HS-27A (cell line): ENCODE measurements around the gene OPRD1.
"Not testable (repeated sequence)": the region's sequence is repeated elsewhere in the genome, so short reads cannot be mapped to it uniquely, and the experiment has no call there.

Source experiments
- DNase-seq: peaks from one replicate; pipeline ENCODE4 v3.0.0-alpha.2; 2012; ENCODE audit warnings: low read depth, missing footprints

The OPRD1 gene

DNA sequence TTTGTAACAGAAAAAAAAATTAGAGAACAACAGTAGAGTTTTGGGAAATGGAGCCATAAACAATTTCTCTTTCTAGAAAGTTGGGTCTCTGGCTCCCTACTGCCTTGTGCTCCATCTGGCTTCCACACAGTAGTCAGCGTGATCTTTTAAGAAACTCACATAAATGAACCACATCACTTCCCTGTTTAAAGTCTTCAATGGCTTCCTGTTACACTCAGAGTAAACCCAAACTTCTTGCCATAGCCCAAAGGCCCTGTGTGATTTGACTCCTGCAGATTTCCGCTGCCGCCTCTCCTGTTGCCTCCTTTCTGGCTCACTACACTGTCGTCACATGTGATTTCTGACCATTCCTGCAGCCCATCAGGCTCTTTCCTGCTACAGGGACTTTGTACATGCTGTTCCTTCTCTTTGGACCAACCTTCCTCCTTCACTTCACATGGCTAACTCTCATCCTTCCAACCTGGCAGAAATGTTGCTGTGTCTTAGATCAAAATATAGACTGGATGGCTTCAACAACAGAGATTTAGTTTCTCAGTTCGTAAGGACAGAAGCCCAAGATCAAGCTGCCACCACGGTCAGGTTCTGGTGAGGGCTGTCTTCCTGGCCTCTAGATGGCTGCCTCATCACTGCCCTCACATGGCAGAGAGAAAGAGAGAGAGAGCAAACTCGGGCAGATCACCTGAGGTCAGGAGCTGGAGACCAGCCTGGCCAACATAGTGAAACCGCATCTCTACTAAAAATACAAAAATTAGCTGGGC lies 34.0 kb downstream of the OPRD1 start:
- DNase-seq: no peak

DNA sequence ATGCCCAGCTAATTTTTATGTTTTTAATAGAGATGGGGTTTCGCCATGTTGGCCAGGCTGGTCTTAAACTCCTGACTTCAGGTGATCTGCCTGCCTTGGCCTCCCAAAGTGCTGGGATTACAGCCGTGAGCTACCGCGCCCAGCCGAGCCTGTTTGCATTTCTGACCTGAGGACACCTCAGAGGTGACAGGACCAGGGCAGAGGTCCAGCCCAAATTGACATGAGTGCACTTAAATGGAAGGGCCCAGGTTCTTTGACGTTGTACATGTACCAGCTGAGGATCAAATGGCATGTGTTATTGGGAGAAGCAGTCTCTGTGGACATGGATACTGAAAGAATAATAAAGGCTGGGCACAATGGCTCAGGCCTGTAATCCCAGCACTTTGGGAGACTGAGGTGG lies 35.2 kb downstream of the OPRD1 start:
- DNase-seq: not testable (repeated sequence)

DNA sequence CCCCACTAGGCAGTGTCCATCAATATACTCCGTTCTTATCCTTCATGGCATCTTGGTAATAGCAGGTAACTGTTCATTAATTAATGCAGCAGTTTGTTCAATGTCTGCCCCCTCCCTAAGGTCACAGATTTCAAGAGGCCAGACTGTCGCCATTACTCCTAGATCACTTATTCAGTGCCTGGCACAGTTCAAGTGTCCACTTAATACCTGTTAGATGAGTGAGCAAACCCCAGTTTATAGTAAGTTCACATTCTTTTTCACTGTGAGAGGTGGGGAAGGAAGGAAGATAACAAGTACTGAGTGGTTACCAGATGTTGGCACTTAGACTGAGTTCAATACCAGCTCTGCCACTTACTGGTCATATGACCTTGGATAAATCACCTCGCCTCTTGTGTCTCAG lies 36.4 kb downstream of the OPRD1 start:
- no peak for DNase-seq

GRCh38 chr1:28853093-28853742 lies 41.2 kb downstream of the OPRD1 start:
- DNase-seq: no peak

DNA sequence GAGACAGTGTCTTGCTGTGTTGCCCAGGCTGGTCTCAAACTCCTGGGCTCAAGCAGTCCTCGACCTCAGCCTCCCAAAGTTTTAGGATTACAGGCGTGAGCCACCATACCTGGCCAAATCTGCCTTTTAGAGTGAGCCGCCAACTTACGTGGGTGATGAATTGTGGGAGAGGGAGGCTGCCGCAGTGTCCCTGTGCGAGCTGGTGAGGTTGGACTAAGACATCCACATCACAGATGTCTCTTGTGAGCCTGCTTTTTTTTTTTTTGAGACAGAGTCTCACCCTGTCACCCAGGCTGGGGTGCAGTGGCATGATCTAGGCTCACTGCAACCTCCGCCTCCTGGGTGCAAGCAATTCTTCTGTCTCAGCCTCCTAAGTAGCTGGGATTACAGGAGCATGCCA lies 42.4 kb downstream of the OPRD1 start:
- not testable (repeated sequence) for DNase-seq

GRCh38 chr1:28855046-28855445 lies 43.1 kb downstream of the OPRD1 start:
- no peak for DNase-seq

- no peak for DNase-seq
Observed at GRCh38 chr1:28855469-28855951, 43.5 kb downstream of the OPRD1 start.

DNA sequence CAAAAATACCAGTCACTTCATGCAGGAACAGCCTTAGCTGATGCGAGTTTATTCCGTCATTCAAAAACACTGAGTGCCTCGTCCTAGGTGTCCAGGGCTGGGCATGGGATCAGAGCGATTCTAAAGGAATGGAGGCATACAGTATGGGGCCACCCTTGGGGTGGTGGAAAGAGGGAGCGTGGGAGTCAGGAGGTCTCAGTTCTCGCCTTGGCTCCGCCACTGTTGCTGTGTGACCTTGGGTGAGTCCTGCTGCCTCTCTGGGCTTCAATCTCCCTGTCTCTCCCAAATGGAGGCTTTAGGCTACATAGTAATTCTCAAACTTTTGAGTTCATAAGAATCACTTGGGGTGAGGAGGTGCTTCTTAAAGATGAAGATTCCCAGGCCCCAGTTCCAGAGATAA lies 44.0 kb downstream of the OPRD1 start:
- DNase-seq: no peak

- DNase-seq: no peak
Observed at GRCh38 chr1:28860332-28861073, 48.5 kb downstream of the OPRD1 start.

- no peak for DNase-seq
Observed at GRCh38 chr1:28862571-28863403, 50.8 kb downstream of the OPRD1 start.

DNA sequence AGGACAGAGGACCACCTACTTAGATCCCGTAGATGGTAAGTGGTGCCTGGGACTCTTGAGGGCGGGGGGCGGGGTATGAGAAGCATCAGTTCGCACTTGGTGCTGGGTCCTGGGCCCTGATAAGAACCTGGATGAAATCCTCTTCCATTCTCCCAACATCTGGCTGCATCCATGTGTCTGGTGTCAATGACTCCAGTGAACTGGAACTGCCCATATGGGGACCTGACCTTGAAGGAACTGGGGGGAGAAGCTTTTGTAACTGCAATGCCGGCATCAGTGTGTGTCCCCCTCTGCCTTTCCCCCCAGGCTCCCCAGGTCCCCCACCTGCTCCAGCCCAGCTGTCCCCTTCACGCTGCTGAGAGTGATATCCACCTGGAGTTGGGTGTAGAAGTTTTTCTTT lies 52.7 kb downstream of the OPRD1 start:
- no peak for DNase-seq

DNA sequence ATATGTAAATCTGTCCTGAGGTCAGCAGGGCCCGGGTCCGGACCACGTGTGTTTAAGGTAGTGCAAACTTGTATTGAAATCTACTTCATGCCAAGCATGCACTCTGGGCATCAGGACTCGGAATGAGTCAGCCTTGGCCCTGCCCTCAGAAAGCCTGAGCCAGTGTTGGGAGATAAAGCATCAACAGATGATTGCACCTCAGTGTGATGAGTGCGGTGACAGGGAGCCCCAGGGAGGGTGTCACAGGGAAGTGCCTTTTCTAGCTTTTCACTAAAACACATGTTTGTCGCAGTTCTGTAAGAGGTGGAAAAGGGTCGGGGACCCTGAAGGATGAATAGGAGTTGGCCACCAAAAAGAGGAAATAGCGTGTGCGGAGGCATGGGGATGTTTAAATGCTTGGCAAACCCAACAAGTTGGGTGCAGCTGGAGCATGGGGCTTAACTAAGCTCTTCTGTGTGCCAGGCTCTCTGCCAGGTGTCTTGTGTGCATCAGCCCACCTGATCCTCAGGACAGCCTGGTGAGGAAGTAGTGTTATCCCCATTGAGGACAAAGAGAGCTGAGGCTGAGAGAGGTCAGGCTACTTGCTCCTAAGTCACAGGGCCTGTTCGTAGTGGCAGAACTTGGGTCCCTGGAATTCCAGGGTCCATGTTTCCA lies 54.2 kb downstream of the OPRD1 start:
- DNase-seq: no peak

DNA sequence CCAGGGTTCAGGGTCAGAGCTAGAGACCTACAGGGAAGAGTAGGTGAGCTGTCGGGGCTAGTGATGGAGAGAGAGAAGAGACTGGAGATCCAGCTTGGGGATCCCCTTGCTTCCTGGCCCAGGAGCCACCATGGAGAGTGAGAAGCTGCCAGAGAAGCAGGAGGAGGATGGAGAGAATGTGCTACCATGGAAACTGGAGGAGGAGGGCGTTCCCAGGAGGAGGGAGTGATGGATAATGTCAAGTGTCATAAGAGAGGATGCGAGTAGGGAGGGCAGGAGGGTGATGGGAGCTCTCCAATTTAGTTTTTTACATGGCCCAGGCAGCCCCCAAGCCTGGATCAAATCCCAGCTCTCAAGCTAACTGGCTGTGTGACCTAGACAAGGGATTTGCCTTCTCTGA lies 55.9 kb downstream of the OPRD1 start:
- no peak for DNase-seq

DNA sequence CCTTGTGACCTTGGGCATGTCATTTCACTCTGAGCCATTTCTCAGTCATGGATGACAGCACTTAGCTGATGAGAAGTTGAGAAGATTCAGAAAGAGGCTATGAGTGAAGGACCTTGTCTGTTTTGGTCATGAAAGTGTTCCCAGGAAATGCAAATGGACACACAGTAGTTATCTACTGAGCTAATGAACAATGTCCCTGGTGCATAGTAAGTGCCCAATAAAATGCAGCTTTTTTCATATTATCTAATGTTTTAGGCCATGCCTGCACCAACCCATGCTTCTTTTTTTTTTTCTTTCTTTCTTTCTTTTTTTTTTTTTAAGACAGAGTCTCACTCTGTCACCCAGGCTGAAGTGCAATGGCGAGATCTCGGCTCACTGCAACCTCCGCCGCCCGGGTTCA lies 58.0 kb downstream of the OPRD1 start:
- DNase-seq: no peak

DNA sequence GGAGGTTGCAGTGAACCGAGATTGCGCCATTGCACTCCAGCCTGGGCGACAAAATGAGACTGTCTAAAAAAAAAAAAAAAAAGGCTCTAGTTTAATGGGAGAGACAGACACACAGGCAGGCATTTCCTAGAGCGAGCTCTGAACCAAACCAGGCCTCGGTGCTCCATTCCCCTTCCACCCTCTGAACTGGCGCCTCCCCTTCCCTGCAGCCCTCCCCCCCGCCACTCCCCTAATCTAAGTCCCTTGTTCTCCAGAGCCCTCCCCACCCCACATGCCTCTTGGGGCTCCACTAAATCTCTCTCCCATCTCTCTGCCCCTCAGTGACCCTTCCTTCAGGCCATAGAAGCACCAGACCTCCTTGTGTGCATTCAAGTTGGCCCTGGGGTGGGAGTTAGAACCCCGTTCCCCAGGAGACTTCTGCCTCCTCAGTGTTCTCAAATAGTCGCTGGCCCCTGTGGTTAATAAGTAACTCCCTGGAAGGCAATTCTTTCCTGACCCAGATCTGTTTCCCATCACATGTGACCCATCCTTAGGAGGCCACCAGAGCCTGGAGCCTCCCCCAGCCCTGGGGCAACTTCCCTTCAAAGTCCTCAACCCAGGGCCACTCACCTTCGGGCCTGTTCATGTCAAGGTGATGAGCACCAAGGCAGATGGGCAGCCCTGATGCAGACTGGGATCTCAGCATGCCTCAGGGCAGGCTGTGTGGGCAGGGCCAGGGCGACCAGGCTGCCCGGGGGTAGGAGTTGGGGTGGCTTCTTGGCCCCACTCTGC lies 59.8 kb downstream of the OPRD1 start:
- DNase-seq: no peak

DNA sequence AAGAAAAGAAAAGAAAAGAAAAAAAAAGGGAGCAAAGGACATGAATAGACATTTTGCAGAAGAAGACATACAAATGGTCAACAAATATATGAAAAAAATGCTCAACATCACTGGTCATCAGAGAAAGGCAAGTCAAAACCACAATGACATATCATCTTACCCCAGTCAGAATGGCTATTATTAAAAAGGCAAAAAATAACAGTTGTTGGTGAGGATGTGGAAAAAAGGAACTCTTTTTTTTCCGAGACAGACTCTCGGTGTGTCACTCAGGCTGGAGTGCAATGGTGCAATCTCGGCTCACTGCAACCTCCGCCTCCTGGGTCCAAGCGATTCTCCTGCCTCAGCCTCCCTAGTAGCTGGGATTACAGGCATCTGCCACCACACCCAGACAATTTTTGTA lies 63.2 kb downstream of the OPRD1 start:
- DNase-seq: not testable (repeated sequence)

DNA sequence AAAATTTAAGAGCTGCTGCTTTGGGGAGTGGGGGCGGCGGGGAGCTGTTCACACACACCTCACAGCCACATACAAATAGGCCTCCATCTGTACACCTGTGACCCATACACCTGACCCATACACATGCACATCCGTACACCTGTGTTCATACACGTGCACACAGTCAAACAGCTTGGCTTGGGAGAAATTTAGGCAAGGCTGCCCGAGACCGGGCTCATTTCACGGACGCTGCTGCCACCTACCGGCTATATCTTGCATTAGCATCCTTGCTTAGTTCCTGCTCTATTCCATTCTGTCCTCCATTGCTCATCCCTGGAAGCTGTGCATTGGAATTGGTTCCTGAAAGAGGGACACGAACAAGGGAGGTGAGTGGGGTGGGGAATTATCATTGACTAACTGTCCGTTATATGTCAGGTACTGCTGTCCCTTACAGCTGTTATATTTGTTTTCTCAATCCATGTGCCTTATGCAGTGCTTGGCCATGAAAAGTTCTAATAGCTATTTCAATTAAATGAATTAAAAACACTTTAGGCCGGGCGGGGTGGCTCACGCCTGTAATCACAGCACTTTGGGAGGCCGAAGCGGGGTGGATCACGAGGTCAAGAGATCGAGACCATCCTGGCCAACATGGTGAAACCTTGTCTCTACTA lies 65.3 kb downstream of the OPRD1 start:
- peak; percentile 63 for DNase-seq

GRCh38 chr1:28878796-28879195 lies 66.8 kb downstream of the OPRD1 start:
- no peak for DNase-seq

DNA sequence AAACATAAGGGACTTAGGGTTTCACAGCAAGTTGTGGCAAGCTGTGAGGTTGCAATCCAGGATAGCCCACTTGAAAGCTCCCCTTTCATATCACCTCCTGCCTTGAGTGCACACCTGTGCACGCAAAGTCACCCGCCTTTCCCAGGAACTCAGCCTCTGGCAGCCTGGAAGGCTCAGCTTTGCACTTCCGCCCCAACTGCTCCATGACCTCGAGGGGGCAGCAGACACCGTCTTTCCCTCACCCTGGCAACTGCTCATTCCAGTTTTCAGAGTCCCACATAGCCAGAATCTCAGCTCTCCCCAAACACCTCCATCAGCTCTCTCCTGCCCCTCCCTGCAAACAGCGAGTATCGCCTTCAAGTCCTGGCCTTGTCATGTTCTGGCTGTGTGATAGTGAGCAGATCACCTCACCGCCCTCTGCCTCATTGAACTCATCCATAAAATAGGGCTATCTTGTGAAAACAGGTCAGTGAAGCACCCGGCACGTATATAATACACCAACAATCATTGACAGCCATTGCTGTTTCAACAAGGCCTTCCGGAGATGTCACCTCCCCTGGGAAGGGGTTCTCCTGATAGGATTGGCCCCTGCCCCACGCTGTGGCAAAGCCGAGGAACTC lies 70.1 kb downstream of the OPRD1 start:
- peak; percentile 73 for DNase-seq

DNA sequence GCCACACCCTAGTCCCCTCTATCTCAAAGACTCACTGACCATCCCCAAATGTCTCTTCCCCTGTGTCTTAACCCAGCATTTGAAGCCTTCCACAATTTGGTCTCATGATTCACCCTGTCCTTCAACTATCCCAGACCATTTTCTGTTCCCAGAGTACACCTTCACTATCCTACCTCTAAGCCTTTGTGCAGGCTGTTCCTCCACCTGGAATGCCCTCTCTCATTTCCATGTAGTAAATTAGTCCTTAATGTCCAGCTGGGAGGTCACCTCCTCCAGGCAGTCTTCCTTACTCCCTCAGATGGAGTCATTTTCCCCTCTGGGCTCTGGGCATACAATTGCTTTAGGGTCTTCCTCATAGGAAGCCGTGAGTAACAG lies 71.3 kb downstream of the OPRD1 start:
- DNase-seq: no peak
